ENCODE results near the gene PABPC1L.

DNA sequence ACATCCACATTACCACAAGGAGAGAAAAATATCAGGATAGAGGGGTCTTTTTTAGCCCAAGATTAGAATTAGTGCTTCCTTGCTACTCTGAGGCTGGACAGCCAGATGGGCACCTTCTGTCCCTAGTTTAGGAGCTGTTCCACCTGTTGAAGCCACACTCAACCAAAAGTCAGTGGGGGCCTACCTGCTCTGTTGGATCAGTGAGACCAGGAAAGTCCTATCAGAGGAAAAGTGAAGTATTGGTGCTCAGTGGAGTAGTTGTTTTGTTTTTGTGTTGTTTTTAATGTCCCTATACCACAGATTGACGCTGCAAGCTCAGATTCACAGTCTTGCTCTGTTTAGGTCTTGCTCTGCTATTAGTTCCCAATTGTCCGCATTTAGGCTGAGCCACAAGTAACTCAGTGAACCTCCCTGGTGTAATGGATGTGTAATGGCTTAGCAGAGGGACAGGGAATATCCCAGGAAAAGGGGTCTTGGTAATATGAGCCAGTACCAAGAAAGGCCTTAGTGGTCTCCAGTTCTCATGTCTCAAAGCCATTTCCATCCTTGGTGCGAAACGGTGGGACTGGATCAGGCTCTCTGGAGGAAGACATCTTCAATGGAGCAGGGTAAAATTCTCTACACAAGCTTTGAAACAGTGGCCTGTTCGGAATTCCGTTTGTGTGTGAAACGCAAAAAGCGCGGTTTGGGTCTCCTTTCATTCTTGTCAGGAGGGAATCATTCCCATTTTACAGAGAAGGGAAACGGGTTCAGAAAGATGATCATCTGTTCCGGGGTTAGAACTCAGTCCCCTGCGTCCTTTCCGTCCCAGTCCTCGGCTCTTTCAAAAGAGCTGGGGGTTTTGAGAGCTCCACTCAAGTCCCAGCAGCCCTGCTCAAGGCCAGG is 631 bp upstream of the PABPC1L start:
- TF ChIP-seq, protein P1, sequence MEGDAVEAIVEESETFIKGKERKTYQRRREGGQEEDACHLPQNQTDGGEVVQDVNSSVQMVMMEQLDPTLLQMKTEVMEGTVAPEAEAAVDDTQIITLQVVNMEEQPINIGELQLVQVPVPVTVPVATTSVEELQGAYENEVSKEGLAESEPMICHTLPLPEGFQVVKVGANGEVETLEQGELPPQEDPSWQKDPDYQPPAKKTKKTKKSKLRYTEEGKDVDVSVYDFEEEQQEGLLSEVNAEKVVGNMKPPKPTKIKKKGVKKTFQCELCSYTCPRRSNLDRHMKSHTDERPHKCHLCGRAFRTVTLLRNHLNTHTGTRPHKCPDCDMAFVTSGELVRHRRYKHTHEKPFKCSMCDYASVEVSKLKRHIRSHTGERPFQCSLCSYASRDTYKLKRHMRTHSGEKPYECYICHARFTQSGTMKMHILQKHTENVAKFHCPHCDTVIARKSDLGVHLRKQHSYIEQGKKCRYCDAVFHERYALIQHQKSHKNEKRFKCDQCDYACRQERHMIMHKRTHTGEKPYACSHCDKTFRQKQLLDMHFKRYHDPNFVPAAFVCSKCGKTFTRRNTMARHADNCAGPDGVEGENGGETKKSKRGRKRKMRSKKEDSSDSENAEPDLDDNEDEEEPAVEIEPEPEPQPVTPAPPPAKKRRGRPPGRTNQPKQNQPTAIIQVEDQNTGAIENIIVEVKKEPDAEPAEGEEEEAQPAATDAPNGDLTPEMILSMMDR (IDR thresholded peaks at IDR 0.05) = no peak
- TF ChIP-seq EZH2 (IDR thresholded peaks at IDR 0.05) (no peak), EZH2phosphoT487 (IDR thresholded peaks at IDR 0.05) (no peak)

Measured in neural progenitor cell (in vitro differentiated cells).